Inferior parietal cortex (tissue), 1 donor: ENCODE results near the gene KIF5C.
"Not testable (repeated sequence)": the region's sequence is repeated elsewhere in the genome, so short reads cannot be mapped to it uniquely, and the experiment has no call there.

Source experiments
- DNase-seq: peaks from one replicate; pipeline ENCODE4 v3.0.0-alpha.2; 2016; ENCODE audit errors: extremely low spot score

Gene KIF5C

DNA sequence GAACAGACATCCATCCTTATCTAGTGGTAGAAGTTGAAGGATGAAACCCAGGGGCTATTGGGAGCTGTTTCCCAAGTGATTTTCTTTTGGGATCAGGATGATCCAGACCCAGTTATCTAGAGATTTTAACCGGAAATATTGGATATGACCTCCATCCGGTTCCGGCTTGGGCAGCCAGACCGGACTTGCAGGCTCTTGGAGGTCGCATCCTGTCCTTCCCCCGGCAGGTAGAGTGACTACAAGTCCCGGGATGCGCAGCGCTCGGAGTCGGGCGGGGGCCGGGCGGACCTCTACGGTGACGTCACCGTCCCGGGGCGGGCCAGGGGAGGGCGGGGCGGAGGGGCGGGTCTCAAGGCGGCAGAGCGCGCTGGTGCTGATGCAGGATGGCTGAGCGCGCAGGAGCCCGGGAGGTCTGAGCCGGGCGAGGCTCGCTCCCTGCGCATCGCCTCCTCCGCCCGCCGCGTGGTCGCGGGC is at the start of gene KIF5C:
Gene KIF5C, plus strand, starts transcription at position 360 of the 474 bp plus-strand sequence. CDS start 391 bp downstream, outside the sequence.
- peak; percentile 76 for DNase-seq

GRCh38 chr2:148826791-148827190 is 48.2 kb upstream of the KIF5C start:
- DNase-seq: no peak

DNA sequence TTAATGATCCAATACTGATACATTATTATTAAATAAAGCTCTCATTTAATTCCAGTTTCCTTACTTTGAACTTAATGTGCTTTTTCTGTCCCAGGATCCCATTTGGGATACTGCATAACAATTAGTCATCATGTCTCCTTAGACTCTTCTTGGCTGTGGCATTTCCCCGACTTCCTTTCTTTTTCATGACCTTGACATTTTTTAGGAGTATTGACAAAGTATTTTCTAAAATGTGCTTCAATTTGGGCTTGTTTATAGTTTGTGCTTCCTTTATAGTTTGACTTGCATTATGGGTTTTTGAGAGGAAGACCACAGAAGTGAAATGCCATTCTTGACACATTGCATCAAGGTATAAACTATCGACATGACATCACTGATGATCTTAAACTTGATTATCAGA is 46.1 kb upstream of the KIF5C start:
- no peak for DNase-seq

DNA sequence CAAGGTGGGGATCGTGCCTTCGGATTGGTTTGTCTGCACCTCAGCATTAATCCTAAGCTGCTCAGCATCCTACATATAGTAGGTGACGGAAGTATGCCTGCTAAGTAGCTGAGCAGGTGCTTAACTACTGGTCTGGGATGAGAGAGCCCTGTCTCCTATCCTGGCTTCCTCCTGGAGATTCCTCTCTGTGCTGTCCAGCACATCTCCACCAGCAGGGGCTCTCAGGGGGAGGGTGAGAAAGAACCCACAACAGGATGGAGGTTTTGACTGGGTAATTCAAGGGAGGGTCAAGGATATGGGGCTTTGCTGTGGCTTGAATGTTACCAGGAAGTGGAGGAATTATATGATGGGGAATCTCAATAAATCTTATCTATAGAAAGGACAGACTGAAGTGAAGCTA is 45.4 kb upstream of the KIF5C start:
- DNase-seq: no peak

DNA sequence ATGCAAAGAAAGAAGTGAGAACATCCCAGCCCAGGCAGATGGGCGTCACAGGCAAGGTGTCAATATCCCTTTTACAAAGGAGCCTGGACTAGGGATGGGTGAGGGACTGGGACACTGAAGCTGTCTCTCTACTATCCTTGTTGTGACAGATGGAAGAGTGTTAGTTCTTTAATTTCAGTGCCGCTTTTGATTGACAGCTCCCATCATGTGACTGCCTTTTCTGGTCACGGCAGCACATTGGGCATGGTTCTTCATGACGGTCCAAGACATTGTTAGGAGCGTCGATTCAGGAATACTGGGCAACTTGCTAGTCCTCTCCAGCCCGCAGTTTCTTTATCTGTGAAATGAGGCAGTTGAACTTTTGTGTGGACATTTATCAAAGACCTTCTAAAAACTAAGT is 42.4 kb upstream of the KIF5C start:
- DNase-seq: no peak

DNA sequence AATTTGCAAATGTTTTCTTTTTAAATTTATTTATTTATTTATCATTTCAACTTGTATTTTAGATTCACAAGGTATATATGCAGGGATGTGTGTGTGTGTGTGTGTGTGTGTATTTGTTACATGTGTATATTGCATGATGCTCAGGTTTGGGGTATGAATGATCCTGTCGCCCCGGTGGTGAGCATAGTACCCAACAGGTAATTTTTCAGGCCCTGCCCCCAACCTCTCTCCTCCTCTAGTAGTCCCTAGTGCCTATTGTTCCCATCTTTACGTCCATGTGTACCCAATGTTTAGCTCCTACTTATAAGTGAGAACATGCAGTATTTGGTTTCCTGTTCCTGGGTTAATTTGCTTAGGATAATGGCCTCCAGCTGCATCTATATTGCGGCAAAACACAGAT is 33.0 kb upstream of the KIF5C start:
- no peak for DNase-seq

DNA sequence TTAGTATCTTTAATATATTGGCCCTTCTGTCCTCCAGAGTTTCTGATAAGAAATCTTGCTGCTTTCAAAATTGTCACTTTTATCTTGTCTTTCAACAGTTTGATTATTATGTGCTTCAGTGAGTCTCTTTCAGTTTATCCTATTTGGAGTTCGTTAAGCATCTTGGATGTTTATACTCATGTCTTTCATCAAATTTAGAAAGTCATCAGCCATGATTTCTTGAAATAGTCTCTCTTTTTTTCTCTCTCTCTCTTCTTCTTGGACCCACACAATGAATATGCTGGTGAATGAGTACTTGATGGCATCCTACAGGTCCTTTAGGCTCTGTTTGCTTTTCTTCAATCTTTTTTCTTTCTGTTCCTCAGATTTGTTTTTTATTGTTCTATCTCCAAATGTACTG is 26.9 kb upstream of the KIF5C start:
- DNase-seq: no peak

DNA sequence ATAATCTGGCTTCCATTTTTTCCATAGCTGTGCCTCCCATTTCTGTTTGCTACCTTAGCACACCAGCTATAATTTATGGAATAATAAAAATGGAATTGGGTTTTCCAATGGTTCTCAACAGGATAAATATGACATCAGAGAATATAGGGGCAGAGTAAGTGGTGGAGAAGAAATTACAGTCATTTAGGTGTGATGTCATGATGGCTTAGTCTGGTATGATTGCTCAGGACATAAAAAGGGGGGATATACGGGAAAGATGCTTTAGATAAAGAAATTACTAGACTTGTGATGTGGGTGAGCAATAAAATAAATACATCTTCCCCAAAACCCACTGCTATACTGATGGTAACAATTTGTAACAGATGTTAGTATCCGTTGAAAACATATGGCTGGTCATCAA is 21.6 kb upstream of the KIF5C start:
- no peak for DNase-seq

- DNase-seq: no peak
Measured at GRCh38 chr2:148860037-148860436, 15.0 kb upstream of the KIF5C start.

DNA sequence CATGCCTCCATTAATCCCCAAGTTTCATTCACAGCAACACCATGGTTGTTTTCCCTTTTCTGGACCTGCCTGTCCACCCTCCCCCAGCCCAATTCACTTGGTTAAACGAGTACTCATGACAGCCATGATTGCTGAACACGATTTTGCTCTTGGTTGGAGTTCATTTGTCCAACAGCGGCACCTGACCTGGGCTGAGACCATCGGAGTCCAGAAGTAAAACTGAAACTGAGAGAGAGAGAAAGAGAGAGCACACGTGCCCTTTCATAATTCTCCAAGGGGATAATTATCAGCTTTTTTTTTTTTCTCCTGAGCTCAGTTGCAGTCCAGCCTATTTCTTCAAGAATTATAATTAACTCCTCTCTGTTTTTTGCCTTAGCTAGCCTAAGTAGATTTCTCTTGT is 13.7 kb upstream of the KIF5C start:
- DNase-seq: no peak

GRCh38 chr2:148862478-148862877 is 12.5 kb upstream of the KIF5C start:
- DNase-seq: not testable (repeated sequence)

DNA sequence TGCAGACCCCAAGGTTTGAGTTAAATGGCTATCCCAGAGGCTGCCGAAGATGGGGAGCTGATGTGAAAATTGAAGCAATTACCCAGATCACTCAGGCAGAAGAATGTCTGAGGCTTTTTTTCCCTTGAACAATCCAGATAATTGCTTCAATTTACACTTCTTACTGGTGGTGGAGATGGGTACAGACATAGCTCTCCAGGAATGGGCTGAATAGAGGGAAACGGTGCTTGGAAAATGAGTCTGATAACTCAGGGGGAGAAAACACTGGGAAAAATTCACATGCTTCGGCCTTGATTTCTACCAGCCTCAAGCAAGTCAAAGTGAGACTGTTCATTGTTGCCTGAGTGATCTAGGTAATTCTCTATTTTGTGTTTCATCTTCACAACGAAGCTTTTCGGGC is 9.5 kb upstream of the KIF5C start:
- DNase-seq: no peak

GRCh38 chr2:148866091-148866490 is 8.9 kb upstream of the KIF5C start:
- DNase-seq: no peak

GRCh38 chr2:148867079-148867769 is 7.8 kb upstream of the KIF5C start:
- DNase-seq: no peak

DNA sequence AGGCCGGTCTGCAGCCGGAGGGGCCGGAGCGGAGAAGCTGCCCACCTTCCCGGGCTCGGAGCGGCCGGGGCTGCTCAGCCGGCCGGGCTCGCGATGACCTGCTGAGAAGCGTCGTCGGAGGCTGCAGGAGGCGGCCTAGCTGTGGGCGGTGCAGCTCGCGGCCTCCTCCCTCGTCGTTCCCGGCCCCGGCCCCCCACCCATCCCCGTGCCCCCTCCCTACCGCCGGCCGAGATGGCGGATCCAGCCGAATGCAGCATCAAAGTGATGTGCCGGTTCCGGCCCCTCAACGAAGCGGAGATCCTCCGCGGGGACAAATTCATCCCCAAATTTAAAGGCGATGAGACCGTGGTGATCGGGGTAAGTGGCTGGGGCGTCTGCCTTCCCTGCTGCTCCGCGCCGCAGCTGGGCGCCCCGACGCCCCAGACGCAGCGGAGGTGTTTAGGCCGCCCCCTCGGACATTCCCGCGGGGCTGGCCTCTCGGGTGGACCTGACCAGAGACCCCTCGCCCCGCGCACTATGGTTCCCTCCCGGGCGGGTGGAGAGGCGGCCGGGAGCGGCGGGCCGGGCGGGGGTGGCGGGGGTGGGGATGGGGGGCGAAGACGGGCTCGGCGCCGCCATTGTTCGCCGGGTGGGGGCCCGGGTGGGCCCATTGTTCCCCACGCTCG is 492 bp downstream of the KIF5C start:
- no peak for DNase-seq

DNA sequence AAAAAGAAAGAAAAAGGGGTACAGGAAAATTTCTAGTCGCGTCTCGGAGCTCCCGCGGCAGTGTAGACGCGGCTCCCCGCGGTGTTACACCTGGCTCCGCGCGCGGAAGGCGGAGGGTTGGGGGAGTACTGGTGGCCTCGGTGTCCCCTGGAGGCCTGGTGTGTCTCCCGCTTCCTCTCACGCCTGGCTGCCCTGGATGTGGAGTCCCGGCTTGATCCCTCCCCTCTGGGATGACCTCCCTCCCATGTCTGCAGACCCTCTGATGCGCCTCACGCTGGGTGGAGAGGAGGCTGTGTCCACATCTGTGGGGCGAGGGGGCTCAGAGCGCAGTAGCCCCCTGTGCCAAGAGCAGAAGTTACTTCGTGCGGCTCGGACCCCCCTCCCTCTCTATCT is 1.2 kb downstream of the KIF5C start:
- no peak for DNase-seq

DNA sequence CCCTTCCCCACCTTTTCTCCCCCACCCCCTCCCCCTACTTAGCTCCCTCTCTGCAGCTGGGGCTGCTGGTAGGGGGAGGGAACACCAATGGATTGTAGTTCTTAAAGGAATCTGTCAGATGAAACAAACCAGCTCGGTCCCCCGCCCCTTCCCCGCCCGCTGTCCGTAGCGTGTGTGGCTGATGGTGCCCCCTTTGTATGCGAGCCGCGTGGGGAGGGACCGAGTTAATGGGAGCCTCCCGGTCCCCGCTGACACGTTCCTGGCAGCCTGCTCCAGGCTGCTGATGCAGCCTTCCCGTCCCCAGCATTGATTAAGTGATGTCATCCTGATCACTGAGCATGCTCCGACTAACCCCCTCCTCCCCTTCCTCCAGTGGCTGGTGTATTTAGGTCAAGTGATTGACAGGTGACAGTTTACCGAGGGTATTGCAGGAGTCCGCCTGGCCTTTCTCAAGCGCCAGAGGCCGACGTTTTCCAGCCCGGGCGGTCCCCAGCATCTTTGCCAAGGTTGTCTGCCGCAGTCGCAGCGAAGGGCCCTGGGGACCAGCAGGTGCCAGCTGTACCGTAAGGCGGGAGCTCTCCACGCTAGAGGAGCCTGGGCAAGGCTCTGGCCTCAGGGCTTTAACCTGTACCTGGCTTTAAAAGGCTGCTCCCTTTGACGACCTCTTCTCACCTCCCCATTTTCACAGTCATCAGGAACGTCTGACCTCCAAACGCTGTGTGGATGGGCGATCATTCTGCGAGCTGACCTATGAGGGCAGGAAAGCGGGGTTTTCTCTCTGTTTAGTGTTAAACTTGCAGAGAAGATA is 1.8 kb downstream of the KIF5C start:
- peak; percentile 71 for DNase-seq

- DNase-seq: no peak
Measured at GRCh38 chr2:148877403-148877740, 2.3 kb downstream of the KIF5C start.

DNA sequence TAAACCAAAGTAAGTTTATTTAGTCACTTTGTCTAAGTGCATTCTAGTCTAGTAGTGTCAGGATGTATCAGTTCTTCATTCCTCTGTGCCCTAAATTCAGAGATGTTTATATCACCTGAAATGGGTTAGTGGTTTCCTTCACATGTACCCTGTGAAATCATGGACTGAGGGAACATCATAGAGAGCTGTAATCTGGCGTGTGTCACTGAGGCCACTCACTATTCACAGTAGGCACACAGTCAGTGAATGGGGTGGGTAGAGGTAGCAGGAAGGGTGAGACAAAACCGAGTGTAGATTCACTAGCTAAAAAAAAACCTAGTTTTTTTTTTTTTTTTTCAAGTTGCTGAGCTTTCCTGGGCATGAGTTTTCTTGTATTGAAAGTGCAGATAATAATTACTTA is 5.6 kb downstream of the KIF5C start:
- no peak for DNase-seq

DNA sequence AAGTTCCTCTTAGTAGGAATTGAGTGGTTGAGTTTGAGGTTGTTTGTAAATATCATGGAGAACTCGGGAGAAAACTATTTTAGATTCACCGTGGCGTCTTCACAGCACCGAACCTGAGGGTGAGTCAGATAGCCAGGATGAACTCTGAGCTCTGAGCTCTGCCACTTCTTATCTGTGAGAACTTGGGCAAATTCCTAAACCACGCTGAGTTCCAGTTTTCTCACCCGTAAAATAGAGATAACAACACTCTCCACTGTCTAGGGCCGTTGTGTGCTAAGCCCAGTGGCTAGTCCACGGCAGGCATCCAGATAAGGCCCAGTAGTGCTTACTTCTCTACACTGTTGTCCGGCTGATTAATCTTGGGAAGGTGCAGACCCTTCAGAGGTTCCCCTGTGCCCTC is 7.0 kb downstream of the KIF5C start:
- DNase-seq: no peak

DNA sequence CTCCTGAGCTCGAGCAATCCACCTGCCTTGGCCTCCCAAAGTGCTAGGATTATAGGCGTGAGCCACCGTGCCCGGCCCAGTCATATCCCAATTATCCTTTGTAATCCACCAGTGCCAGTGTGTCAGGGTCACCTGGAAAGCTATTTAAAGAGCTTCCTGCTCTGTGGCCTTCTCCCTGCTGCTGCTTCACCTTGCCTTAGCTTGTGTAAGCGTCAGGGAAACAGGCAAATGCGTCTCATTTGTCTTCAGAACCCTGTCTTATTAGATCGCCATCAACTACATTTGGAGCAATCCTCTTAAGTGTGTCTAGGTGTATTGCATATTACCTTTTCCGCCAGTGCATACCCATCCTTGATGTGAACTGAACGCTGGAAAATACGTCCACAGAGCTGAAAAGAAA is 10.2 kb downstream of the KIF5C start:
- no peak for DNase-seq

DNA sequence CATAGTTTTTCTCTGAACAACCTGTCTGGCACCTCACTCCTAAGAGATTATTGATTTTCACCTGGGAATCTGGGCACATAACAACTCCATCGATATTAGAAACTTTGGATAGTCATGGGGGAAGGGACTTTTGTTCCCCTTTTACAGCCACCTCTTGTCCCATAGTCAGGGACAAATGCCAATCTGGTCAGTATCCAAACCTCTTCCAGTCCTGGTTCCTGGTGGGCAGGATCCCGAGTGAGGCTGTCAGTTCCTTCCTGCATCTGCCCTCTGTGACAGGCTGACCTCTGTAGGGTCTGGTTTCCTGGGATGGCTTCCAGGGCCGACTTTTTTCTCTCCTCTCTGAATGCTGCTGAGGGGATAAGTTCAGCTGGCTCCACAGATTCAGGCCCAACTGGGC is 11.0 kb downstream of the KIF5C start:
- DNase-seq: no peak
